Transverse colon (tissue), 3 donors: ENCODE data around the gene WFDC10A.

Experiments
- POLR2A ChIP-seq: fragments of 450-650 bp; IDR thresholded peaks from one replicate; pipeline ENCODE4 v1.6.1; 2016; ENCODE audit warnings: antibody characterized with exemption, mild to moderate bottlenecking, moderate library complexity
- TF ChIP-seq, protein P1 (sequence below), 5 experiments: fragments of 200-600 bp in 3 of 5; fragments of 450-650 bp in 2 of 5; sonication (generic) in 3 of 5; IDR thresholded peaks; 1 replicate in 2 of 5; 2 replicates in 3 of 5; pipeline ENCODE4 v1.5.1; 2016 to 2017; ENCODE audit warnings: antibody characterized with exemption in 5 of 5, inconsistent platforms in 3 of 5, mild to moderate bottlenecking in 2 of 5, moderate library complexity in 1 of 5

DNA sequence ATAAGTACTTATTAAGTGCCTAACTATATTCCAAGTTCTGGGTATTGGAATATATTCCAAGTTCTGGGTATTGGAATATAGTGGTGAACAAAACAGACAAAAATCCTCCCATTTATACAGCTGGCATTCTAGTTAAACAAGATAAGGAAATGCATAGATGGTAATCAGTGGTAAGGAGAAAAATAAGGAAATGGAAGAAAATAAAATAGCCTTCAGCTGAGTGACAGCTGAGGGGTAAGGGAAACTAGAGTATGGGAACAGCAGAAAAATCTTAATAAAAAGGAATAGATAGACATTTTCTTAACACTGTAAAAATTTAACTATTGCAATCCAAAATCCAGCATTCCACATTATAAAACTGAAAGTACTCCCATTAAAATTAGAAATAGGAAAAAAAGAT is 17.2 kb upstream of the WFDC10A start:
- TF ChIP-seq POLR2A: no peak
- TF ChIP-seq, protein P1, sequence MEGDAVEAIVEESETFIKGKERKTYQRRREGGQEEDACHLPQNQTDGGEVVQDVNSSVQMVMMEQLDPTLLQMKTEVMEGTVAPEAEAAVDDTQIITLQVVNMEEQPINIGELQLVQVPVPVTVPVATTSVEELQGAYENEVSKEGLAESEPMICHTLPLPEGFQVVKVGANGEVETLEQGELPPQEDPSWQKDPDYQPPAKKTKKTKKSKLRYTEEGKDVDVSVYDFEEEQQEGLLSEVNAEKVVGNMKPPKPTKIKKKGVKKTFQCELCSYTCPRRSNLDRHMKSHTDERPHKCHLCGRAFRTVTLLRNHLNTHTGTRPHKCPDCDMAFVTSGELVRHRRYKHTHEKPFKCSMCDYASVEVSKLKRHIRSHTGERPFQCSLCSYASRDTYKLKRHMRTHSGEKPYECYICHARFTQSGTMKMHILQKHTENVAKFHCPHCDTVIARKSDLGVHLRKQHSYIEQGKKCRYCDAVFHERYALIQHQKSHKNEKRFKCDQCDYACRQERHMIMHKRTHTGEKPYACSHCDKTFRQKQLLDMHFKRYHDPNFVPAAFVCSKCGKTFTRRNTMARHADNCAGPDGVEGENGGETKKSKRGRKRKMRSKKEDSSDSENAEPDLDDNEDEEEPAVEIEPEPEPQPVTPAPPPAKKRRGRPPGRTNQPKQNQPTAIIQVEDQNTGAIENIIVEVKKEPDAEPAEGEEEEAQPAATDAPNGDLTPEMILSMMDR (IDR thresholded peaks at IDR 0.05): no peak
